Measurements from ENCODE around the gene APCDD1.
"Not testable (repeated sequence)": the region's sequence is repeated elsewhere in the genome, so short reads cannot be mapped to it uniquely, and the experiment has no call there.

Gene APCDD1

DNA sequence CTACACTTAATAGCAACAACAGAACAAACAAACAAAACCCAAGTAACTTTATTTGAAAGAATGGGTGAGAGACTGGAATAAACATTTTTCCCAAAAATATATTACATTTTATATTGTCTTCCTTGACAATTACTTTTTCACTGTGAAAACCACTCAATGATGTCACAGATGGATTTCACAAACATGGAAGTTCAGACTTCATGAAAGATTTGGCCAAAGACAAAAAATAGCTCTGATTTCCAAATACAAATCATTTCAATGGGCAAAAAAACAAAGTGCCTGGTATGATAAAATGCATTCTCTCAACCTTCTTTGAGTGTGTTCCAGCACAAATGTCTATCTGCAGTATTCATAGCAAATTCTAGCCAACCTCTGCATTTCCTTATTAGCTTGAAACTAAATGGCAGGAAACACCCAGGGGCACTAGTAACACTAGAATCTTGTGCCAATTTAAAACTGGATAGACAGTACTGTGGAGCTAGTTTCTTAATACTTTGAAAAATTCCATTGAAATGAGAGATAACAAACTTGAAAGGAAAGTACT lies 42.8 kb downstream of the APCDD1 start:
- no peak for DNase-seq

DNA sequence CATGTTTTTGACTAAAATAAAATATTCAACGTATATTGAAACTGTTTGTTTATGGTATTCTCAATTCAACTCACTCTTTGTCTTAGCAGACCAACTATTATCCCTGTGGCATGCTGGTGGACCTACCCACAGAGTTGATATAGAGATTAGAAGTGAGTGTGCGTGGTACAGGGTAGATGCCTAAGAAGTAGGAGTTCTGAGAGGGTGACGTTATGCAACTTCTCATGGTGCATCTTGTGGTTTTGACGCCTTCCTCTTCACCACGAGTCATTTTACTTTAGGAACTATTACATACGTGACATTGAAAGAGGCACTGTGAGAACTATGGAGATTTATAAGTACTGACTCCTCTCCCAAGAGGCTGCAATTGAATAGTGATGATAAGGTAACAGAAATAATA lies 44.8 kb downstream of the APCDD1 start:
- no peak for DNase-seq

DNA sequence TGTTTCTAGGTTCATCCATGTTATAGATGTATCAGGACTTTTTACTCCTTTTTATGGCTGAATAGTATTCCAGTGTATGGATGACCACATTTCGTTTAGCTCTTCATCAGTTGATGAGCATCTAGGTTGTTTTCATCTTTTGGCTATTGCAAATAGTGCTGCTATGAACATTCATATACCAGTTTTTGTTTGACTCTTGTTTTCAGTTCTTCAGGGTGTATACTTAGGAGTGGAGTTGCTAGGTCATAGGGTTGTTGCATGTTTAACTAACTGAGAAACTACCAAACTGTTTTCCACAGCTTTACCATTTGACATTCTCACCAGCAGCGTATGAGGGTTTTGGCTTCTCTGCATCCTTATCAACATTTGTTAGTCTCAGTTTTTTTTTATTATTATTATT lies 45.6 kb downstream of the APCDD1 start:
- DNase-seq = no peak

DNA sequence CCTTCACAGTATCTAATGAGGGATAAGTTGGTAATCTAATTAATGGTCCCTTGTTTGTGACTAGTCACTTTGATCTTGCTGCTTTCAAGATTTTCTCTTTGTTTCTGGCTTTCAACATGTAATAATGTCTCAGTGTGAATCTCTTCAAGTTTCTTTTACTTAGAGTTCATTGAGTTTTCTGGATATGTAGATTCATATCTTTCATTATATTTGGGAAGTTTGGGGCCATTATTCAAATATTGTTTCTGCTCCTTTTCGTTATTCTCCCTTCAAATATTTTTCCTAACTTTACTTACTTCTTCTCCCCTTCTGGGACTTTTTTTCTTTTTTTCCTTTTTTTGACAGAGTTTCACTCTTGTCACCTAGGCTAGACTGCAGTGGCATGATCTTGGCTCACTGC lies 50.3 kb downstream of the APCDD1 start:
- DNase-seq = no peak

DNA sequence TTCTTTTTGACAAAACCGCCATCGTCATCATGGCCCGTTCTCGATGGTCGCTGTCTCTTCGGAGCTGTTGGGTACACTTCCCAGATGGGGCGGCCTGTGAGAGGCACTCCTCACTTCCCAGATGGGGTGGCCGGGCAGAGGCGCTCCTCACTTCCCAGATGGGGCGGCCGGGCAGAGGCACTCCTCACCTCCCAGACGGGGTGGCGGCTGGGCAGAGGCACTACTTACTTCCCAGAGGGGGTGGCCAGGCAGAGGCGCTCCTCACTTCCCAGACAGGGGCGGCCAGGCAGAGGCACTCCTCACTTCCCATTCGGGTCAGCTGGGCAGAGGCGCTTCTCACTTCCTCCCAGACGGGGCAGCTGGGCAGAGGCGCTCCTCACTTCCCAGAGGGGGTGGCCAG lies 51.5 kb downstream of the APCDD1 start:
- not testable (repeated sequence) for DNase-seq

DNA sequence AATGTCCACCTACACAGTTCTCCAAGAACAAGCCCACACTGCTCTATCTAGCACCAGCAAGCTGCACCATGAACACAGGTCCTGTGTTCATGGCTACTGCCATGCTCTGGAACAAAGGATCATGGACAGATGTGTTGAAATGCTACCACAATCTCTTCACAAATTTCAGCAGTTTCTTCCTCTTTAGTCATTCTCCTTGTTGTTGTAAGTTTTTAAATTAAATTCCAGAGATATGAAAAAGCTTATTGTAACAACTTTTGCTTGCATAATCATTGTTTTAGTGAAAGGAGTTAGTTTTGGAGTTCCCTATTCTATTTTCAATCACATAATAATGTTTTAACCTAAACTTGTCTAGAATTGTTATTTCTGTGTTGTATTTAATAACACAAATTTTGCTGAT lies 54.2 kb downstream of the APCDD1 start:
- no peak for DNase-seq

DNA sequence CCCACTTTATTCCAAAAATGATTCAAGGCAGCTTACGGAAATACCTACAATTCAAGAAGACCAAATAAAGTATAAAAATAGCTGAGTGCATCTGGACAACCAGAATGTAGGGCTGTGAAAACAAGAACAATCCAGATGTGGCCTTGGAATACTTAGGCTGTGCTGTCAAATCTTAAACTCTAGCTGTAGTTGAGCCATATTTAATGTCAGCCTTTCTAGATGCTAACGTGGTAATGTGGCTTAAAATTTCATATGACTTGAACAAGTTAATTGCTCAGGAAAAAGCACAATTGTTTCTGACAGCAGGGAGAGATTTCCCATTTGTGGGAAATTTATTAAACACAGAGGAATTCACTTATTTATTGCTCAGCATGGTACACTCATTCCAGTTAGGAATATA lies 56.8 kb downstream of the APCDD1 start:
- no peak for DNase-seq

DNA sequence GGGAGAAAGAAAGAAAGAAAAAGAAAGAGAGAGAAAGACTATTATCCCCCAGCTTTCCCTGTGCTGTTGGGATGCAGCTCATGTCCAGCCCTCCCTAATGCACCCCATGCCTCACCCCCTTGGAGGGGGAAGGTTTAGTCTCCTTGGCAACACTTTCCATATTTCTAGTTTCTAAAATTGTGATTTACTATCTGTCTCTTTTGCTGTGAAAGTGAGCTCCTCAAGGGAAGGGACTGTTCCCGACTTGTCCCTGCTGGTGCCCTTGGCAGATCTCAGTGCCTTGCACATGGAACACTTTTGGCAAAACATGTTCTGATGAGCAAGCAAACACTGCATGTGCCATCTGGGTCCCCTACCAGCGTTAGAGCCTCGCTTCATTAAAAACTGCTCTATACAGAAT lies 59.6 kb downstream of the APCDD1 start:
- DNase-seq = no peak

DNA sequence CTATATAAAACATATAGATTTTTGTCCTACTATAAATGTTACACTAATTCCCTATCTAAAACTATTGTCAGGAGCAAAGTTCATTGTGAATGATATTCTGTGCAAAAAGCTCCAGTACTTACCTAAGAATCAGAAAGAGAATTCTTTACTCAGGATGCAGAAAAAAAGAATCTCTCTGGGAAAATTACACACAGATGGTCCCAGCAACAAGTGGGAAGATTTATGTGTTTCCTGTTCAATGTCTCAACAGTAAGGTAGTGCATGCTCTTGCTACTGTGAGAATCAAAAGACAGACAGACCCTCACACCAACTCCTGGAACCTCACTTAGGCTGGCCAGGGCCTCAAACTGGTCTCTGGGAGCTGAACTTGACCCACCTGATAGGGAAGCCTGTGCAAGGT lies 60.2 kb downstream of the APCDD1 start:
- DNase-seq = no peak

DNA sequence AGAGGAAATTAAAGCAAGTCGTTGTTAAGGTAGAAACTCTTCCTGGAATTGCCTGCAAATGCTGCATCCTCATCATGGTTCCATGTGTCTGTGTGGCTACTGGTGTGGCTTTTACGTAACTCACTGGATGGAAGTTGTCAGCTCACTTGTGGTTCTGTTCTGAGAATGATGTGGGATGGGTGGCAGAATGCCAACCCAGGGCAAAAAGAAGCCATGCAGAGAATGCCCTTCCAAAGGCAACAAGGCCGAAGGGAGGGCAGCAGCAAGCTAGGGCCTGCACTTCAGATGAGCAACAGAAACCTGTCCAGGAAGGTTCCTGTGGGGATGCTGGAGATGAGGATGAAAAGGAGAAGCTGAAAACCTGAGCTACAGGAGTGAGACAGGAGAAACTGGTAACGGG lies 61.0 kb downstream of the APCDD1 start:
- no peak for DNase-seq

DNA sequence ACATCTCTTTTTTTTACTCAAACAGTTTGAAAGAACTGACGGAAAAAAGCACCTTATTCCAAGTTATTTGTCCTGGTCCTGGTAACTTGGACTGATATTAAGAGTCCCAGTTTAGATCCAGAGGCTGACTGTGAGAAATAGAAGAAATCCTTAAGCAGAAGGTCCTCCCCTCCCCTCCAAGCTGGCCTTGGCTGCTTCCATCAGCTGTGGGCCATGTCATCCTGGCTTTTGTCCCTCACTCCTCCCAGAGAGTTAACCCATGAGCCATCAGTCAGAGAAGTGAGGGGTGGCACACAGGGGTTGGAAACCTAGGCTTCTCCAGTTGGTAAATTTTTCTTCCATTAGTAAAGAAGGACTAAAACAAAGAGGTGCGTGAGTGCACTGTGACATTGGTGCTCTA lies 61.6 kb downstream of the APCDD1 start:
- no peak for DNase-seq

DNA sequence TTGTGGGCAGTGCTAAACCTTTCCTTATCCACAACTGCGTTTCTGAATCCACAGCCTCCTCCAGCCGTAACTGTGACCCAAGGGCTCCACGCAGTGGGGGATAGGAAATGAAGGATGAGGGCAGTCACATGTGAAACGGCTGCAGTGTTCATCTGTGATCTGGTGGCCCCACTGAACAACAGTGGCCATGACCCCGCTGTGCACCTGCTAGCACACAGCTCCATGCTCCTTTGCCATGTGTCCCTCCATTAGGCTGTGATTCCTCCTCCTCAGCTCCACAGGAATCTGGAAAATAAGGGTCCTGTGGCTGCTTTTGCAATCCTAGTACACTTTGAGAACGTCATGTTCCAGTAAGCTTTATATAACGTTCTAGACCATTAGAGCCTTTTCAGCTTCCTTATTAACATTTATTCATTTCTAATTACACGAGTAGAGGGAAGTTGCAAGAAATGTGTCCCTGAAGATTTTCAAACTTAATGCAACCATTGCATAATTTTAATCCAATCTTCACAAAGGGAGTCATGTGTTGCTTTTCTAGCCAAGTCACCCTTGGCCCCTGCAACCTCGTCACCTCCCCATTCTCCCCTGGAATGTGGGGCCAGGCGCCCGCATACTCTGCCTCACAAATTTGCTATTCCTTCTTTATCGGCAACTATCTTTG lies 64.3 kb downstream of the APCDD1 start:
- DNase-seq = no peak

DNA sequence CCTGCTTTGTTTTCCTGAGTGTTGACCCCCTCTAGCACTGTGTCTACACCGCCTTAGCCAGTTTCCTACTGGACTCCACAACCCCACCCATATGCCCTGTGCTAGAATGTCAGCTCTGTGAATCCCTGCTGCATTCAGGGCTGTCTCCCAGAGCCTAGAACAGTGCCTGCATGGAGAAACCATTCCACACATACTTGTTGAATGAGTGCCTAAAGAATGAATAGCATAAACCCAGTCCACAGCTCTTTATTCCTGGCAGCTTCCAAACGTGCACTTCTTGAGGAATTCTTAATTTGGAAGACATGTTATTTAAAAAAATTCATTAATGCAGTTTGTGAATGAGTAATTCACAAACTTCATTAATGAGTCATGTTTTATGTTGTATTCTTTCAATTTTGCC lies 64.9 kb downstream of the APCDD1 start:
- no peak for DNase-seq

DNA sequence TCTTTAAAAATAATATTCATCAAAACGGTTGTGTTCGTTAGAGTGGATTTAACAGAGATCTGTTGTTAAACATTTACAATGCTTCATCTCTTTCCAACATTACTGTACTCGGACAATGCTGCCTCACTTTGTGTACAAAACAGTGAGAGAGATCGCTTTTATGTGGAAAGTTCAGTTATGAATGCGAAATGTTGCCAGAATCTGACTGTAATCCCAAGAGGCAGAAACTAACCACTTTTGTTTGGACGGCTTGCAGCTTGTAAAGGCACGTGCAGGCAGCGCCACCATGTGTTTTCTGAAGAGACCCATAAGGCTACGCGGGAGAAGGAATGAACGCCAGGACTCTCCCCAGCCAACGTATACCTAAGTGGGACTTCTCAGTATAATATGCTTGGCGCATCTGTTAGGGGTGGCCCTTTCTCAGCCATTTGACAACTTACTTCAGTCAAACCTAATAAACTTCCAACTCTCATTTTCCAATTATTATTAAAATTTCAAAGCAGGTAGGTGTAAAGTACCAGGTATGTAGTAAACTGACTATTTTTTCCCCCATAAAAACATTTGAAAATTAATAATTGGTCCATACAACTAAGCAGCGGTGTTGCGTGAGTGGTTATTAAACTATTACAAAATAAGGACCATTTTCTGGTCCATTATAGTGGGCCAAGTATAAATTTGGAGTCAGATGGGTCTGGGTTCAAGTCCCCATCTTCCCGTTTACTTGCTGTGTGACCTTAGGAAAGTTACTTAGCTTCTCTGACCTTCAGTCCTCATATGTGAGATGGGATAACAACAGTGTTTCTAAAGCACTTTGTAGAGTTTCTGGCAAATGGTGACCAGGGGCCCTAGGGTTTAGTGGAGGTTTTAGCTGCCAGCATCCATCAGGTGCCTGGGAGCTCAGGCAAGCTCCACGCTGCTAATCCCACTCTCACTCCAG lies 65.8 kb downstream of the APCDD1 start:
- peak; percentile 40 for DNase-seq

DNA sequence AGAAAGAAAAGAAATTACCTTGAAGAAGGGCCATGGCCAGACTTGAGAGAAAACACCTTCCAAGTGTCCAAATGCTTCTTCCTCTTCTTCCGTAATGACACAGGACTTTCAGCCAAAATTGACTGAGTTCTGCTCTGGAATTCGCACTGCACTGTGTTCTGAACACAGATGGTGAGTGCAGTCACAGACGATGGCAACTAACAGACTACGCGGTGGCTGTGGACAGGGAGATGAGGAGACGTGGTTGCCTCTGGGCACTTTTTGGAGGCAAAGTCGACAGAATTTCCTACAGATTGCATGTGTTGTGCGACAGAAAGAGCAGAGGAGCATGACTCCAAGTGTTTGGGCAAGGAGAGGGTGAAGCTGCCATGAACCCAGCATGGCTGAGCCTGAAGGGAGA lies 67.1 kb downstream of the APCDD1 start:
- DNase-seq = no peak

DNA sequence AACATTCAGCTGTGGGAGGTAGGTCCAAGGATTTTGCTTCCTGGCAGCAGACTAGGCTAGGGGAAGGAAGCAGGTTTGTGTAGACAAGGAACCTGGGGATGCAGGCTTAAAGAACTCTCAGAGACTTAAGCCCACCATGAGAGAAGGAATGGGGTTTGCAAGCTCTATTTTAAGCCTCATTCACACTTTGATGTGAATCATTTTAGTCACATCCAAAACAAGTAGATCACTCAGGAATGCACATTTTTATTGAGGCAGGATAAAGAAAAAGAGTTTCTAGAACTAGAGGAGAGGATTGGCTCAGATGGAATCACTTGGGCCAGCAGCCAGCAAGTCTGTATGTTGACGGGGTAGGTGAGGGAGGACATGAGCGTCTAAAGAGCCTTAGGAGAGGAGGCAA lies 68.1 kb downstream of the APCDD1 start:
- no peak for DNase-seq

DNA sequence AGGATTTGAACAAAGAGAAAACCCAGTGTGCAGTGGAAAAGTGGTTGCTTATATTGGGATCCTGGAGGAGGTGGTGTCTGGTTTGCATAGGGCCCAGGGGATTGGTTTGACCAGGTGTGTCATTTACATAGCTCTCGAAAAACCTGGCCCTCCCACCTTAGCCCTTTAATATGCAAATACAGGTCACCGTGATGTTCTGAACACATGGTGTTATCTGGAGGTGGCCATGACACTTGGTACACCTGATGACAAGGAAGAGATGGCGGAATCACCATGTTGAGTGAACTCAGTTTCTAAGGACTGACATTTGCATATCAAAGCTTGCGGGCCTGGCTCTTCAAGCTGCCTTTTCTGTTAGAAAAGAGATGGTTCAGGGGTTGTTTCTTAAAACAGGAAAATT lies 69.1 kb downstream of the APCDD1 start:
- DNase-seq = no peak

DNA sequence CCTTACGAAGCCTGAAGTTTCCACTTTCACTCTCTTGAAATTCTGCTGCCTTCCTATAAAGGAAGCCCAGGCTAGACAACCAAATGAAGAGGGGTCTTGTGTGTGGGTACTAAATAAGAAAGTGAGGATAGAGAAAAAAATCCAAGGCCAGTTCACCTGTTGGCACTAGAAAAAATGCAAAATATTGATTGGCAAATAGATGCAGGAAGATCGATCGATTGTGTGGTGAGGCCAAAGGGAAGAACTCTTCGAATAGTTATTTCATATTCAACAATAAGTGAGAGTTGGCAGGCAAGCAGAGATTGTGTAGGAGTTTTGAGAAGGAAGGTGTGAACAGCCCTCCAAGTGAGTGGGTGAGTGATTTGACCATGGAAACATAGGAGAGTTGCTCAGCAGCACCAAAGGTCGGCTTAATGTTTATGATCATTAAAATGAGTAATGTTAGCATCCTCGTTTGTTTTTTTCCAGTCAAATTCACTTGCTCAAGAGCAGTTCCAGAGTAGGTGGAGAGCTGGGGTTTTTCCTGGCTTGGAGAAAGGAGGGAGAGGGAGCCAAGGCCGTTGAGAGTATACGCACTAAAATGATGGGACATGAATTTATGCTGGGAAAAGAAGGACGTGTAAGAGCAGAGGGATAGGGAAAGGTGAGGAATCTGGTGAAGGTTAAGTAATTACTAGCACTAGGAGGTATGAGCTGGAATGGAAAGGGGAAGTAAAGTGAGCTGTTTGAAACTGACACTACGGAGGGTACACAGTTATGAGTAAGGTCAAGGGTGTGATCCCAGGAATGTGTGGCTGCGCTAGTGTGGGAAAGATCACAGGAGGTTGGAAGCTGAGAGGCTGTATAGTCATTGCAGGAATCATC lies 70.3 kb downstream of the APCDD1 start:
- DNase-seq = no peak

DNA sequence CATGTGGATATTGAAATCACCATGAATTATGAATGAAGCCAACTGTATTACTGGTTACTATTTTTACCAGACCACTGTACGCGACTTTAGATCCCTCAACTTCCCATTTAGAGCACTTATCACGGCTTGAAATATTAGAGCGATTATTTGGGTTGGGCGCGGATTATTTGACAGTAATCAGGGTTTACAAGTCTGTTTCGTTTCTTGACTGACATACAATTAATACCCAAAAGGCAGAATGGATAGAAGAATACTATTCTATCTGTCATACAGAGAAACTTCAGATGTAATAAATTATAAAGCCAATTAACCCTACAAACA lies 70.9 kb downstream of the APCDD1 start:
- DNase-seq = no peak

DNA sequence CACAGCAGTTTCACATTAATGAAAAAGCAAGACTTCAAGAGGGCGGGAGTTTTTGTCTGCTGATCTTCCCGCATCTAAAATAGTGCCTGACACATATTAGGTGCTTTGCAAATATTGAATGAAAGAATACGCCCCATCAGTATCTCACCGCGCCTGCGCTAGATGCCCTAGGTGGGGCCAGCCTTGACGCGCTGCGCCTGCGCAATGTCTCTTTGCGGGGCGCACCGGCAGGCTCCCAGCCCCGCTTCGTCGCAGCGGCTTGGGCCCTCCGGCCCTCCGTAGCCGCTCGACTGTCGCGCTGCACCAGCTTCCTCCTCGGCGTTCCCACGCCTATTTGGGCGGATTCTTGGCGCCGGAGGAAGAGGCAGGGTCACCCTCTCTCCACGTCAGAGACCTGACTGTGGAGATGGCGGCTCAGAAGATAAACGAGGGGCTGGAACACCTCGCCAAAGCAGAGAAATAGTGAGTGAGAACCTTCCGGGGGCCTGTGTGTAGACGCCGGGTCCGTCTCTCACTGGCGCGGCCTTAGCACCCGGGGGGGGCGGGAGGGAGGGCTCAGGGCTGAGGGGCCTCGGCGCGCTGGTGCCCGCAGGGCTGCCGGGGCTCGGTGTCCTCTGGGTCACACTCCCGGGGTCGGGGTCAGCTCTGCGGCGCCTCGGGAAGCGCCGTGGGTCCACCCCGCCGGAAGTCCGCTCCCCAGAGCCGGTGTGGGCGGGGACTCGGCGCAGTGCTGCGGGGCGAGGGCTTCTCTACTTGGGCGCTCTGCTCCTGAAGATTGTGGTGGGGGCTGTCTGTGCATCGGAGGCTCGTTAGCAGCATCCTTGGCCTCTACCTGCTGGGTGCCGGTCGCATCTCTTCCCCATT lies 71.5 kb downstream of the APCDD1 start, which contains the start of gene NAPG:
TSS of gene NAPG (plus strand) at position 331 of the 864 bp plus-strand sequence. CDS start at position 407, 76 bp downstream.
- peak; percentile 94 for DNase-seq

DNA sequence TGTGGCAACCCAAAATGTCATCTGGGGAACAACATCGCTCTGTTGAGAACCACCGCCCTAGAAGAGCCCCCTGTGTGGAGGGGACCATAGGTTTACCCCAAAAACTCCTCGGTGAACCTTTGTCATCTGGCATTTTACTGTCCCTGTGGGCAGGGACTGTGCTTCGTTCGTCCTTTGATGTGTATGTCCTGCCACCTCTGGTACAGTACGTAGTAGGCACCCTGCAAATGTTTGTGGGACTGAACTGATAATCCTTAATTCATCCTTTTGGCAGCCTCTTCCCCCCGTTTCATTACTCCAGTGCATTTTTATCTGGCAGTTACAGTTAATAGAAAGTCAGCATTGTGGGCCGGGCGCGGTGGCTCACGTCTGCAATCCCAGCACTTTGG lies 72.1 kb downstream of the APCDD1 start:
- peak; percentile 8 for DNase-seq

DNA sequence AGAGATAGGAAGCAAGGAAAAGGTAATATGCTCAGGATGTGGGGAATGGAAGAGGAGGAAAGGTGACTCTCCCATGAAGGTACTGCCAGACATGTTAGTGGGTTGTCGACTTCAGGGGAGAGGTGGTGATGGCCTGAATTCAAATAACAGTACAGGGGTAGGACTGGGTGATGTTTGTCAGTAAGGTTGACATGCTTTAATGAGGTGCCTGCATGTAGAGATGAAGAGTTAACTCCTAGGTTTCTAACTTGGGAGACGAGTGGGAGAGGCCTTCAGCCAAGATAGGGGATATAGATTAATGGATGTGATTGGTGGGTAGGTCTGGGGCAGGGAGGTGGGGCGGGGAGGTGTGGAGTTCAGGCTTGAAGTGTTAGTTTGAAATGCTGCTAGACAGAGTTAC lies 74.0 kb downstream of the APCDD1 start:
- DNase-seq = no peak
